HG02642 (cell line): ENCODE data around the gene ULK1.

Experiments used
- ATAC-seq: cut with Tn5 transposase; IDR thresholded peaks from one replicate; pipeline ENCODE4 v1.9.1; 2021; ENCODE audit warnings: mild to moderate bottlenecking; ENCODE audit not compliant: unreplicated experiment, poor library complexity

ULK1 gene

DNA sequence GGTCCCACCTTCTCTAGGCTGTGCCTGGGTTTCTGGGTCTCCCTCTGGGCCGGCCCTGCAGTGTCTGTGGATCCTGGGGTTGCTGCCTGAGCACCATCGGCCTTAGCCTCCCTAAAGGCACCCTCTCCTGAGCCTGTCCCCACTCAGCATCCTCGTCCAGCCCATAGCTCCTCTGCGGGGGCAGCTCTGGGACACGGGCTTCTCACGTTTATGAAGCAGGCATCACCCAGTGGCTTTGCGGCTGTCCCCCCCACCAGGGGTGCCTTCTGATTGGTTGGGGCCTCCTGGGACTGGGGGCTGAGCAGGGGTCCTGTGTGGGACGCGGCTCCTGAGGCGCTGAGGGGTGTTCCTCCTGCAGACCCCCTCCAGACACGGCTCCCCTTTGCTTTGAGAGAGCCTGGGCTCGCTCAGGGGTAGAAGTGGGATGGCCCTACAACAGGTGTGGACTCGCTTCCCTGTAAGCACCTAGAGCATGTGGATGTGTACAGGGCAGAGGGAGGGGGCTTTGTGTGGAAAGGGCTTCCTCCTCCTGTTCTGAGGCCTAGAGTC lies 10.7 kb downstream of the ULK1 start:
- no peak for ATAC-seq

- no peak for ATAC-seq
Measured at GRCh38 chr12:131905630-131906091, 11.2 kb downstream of the ULK1 start.

GRCh38 chr12:131907379-131908091 lies 13.1 kb downstream of the ULK1 start:
- no peak for ATAC-seq

DNA sequence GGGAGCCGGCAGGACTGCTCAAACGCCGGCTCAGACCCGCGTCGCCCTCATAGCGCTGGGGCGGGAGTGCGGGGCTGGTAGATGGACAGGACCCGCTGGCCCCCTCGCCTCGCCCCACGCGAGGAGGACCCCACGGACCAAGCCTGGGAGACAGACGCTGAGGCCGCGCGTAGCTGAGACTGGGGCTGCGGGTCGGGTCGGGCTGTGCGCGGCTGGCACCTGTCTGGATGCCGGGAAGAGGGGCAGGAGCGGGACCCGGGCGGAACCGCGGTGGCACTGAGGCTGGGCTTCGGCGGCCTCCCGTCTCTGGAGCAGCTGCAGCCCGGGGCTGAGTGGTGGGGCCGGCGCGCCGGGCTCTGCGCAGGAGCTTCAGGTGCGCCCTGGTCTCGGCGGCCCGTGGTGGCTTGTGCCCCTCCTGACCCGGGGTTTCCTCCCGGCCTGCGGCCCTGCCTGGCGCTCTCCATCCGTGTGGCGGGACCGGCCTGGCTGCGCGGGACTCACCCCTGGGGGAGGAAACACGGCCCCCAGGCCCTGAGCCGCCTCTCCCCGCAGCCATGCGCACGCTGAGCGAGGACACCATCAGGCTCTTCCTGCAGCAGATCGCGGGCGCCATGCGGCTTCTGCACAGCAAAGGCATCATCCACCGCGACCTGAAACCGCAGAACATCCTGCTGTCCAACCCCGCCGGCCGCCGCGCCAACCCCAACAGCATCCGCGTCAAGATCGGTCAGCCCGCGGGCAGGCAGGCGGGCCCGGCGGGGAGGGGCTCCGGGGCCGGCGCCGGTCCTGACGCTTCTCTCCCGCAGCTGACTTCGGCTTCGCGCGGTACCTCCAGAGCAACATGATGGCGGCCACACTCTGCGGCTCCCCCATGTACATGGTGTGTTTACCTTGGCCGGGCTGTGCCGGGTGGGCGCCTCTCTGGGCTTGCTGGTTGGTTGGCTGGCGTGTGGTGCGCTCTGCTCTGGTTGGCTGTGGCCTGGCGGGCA lies 14.0 kb downstream of the ULK1 start:
- ATAC-seq = no peak

DNA sequence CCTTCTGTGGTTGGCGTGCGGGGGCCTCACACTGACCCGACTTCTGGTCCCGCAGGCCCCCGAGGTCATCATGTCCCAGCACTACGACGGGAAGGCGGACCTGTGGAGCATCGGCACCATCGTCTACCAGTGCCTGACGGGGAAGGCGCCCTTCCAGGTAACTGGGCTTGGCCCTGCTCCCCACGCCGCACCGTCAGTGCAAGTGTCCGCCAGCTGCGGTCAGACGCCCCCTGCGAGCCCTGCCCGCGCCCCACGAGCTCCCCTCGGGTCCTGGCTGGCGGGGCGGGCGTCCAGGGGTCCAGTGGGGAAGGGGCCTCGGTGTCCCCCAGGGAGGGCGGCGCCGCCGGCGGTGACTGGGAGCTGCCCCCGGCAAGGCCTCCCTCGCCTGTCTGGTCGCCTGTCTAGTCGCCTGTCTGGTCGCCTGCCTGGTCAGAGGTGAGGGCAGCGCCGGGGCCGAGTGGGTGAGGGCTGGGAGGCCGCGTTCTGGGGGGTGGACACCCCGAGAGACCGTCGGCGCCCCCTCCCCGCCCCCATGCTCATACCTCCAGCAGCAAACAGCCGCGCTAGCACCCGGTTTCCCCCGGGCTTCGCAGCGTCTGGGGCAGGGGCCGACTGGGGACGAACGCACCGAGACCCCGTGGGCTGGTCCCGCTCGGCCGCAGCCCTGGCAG lies 14.8 kb downstream of the ULK1 start:
- ATAC-seq = no peak

DNA sequence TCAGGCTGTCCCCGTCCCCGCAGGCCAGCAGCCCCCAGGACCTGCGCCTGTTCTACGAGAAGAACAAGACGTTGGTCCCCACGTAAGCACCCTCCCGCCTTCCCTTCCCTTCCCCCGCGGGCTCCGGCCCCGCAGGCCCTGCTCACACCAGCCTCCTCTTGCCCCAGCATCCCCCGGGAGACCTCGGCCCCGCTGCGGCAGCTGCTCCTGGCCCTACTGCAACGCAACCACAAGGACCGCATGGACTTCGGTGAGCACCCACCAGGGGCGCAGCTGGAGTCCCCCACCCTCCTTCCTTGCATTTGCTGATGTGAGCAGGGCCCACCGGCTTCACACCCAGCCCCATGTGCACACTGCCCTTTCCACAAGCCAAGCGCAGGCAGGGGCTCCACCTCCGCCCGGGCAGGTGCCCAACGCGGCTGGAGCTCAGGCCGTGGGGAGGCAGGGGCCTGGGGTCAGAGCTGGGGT lies 15.4 kb downstream of the ULK1 start:
- no peak for ATAC-seq

DNA sequence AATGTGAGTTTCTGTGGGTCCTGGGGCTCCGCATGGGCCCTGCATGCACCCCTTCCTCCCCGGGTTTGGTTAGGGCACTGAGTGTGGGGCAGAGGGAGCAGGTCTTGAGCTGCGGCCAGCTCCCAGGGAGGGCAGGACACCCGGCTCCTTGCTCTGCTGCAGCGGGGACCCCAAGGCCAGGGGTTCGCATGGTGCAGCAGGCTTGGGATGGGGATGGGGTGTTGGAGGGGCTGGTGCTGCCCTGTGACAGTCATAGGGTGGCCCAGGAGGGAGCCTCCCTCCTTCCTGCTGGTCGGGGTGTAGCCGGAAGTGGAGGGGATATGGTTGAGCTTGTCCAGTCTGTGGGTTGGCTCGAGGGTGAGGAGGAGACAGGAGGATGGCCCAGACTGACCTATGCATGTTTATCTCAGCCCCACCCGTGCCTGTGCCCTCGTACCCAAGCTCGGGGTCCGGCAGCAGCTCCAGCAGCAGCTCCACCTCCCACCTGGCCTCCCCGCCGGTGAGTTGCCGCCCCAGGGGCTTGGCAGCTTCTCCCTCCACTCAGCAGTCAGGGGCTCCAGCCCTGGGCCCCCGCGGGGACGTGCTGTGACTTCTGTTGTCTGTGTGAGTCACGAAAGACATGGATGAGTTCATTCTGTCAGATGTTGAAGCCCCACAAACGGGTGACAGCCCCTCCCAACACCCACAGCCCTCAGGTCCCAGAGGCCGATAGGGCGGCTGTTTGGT lies 16.0 kb downstream of the ULK1 start:
- ATAC-seq = no peak

DNA sequence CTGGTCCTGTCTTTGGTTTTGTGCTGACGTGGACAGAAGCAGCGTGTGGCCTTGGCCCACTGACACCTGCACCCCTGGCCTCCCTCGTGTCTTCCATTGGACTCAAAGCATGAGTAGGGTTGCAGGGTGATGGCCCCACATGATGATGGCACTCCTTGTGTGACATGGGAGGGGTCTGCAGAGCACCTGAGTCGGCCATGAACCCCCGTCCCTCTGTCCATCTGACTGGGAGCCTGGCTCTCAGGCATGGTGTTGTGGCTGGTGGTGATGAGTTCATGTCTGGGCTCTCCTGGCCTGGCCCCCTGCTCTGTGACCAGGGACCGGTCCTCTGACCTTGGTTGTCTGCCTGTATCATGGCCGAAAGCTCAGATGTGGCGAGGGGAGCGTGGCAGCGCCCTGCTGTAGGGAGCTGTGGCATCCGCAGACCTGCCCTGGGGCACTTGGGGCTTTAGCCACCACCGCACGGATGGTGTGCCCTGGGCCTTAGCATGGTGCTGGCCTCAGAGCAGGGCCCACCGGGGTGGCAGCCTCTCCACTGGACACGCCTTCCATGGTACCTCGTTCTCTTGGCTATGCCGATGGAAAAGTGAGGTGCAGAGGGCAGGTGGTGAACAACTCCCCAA lies 16.7 kb downstream of the ULK1 start:
- no peak for ATAC-seq

DNA sequence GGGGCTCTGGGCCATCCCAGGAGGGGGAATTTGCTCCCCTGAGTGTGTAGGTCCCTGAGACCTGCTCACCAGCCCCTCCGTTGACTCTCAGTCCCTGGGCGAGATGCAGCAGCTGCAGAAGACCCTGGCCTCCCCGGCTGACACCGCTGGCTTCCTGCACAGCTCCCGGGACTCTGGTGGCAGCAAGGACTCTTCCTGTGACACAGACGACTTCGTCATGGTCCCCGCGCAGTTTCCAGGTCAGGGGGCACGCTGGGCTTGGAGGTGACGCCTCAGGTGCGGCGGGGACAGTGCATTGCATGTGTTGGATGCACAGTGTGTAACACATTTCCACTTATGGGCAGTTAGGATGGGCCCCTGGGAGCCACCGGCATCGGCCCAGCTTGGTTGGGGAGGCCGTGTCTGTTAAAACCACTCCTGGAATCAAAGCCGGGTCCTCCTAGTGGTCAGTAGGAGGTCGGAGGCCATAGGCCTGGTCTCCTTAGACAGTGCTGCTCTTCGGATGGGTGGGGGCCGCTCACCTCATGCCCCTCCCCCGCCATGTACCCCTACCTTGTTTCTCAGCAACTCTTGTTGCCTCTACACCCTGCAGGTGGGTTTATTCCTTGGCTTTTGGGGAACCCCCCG lies 17.5 kb downstream of the ULK1 start:
- ATAC-seq = no peak

GRCh38 chr12:131912518-131913274 lies 18.3 kb downstream of the ULK1 start:
- no peak for ATAC-seq

DNA sequence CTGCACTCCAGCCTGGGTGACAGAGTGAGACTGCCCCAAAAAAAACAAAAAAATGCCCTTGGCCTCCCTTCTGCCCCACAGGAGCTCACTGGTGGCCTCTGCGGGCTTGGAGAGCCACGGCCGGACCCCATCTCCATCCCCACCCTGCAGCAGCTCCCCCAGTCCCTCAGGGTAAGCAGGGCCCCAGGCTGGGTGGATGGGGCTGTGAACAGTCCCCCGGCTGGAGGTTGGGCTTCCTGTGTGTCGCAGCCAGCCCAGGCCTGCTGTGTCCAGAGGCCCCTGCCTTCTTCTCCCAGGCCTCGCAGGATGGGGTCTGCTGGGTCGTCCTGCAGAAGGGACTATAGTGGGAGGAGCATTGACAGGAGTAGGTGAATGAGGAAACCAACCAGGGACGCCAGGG lies 19.2 kb downstream of the ULK1 start:
- ATAC-seq = no peak

- ATAC-seq = no peak
Measured at GRCh38 chr12:131914179-131914702, 19.8 kb downstream of the ULK1 start.

DNA sequence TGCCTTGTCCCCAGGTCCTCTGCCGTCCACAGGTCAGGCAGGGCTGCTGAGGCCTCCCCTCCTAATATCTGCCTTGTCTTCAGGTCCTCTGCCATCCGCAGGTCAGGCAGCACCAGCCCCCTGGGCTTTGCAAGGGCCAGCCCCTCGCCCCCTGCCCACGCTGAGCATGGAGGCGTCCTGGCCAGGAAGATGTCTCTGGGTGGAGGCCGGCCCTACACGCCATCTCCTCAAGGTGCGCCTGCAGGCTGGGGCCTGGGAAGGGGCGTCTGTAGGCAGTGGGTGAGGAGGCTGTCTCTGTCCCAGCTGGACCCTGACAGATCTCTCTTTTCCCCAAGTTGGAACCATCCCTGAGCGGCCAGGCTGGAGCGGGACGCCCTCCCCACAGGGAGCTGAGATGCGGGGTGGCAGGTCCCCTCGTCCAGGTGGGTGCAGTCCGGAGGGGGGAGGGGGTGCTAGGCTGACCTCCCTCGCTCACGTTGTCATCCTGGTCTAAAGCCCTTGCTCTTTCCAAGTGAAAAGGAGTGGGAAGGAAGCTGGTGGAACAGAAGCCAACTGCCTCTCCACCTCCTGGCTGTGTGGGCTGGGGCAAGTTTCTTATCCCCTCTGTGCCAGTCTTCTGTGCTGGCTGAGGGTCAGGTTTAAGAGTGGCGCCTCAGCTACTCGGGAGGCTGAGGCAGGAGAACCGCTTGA lies 20.7 kb downstream of the ULK1 start:
- ATAC-seq = no peak

- ATAC-seq = no peak
Measured at GRCh38 chr12:131915823-131916222, 21.4 kb downstream of the ULK1 start.

GRCh38 chr12:131916306-131917138 lies 22.1 kb downstream of the ULK1 start:
- no peak for ATAC-seq

GRCh38 chr12:131917139-131917710 lies 22.8 kb downstream of the ULK1 start:
- no peak for ATAC-seq
